WTC11 (cell line): ENCODE results near the gene PPP4R4. TPM values are rescaled to one million over a fixed set of nuclear protein-coding genes. Genes with fewer than 3 reads are reported as not detected.

Experiments
- ATAC-seq: fragments of 200-7000 bp; cut with Tn5 transposase; 2 replicates; pipeline ENCODE4 v1.10.0; 2021; ENCODE audit warnings: mild to moderate bottlenecking, moderate library complexity
- CTCF ChIA-PET: fragments of 300-600 bp; sonication (Branson Sonifier 250); formaldehyde crosslinking; loops from one replicate; lab custom pipeline; 2021; ENCODE audit warnings: antibody characterized with exemption; lab: Charles Lee
- POLR2A ChIA-PET: fragments of 350-600 bp; sonication (Branson Sonifier 250); formaldehyde crosslinking; loops from one replicate; lab custom pipeline; 2021; ENCODE audit warnings: antibody characterized with exemption; lab: Charles Lee
- DNase-seq: peaks from one replicate; pipeline ENCODE4 v3.0.0; 2021; ENCODE audit warnings: low spot score
- H3K27ac Mint-ChIP-seq: 2 replicates; pipeline ENCODE4 v1.8.0; 2021; ENCODE audit warnings: mixed read lengths
- H3K27me3 Mint-ChIP-seq: 2 replicates; pipeline ENCODE4 v1.8.0; 2021; ENCODE audit warnings: low read depth, mild to moderate bottlenecking, moderate library complexity, mixed read lengths
- H3K36me3 Mint-ChIP-seq: 2 replicates; pipeline ENCODE4 v1.8.0; 2021; ENCODE audit warnings: mixed read lengths
- H3K4me1 Mint-ChIP-seq: 2 replicates; pipeline ENCODE4 v1.8.0; 2022; ENCODE audit warnings: mixed read lengths
- H3K4me3 Mint-ChIP-seq: 2 replicates; pipeline ENCODE4 v1.8.0; 2021; ENCODE audit warnings: mild to moderate bottlenecking, moderate library complexity, mixed read lengths
- H3K9me3 Mint-ChIP-seq: 2 replicates; pipeline ENCODE4 v1.8.0; 2021; ENCODE audit warnings: mixed read lengths
- JUN ChIP-seq: sonication (generic); formaldehyde crosslinking; IDR thresholded peaks from 2 replicates; pipeline ENCODE4 v1.8.0; 2023; ENCODE audit warnings: mild to moderate bottlenecking, missing genetic modification reagents
- NFE2L1 ChIP-seq: sonication (generic); formaldehyde crosslinking; IDR thresholded peaks from 2 replicates; pipeline ENCODE4 v1.8.1; 2023; ENCODE audit warnings: missing genetic modification reagents
- PRRX2 ChIP-seq: fragments of 250-450 bp; sonication (Bioruptor Pico); IDR thresholded peaks from 2 replicates; pipeline ENCODE4 v1.8.0; 2021; ENCODE audit warnings: mild to moderate bottlenecking
- RELA ChIP-seq: sonication (generic); formaldehyde crosslinking; IDR thresholded peaks from 2 replicates; pipeline ENCODE4 v1.8.1; 2022; ENCODE audit warnings: missing genetic modification reagents, mild to moderate bottlenecking, borderline replicate concordance
- SMAD3 ChIP-seq: sonication (generic); formaldehyde crosslinking; IDR thresholded peaks from 2 replicates; pipeline ENCODE4 v1.8.0; 2022; ENCODE audit warnings: missing genetic modification reagents, mild to moderate bottlenecking, borderline replicate concordance
- SMAD4 ChIP-seq: sonication (generic); formaldehyde crosslinking; IDR thresholded peaks from 2 replicates; pipeline ENCODE4 v1.8.0; 2022; ENCODE audit warnings: mild to moderate bottlenecking, missing genetic modification reagents
- SOX15 ChIP-seq: fragments of 250-450 bp; sonication (Bioruptor Pico); IDR thresholded peaks from 2 replicates; pipeline ENCODE4 v1.9.0; 2021; ENCODE audit warnings: mild to moderate bottlenecking
- SP1 ChIP-seq: sonication (generic); formaldehyde crosslinking; conservative IDR thresholded peaks from 2 replicates; pipeline ENCODE4 v1.8.1; 2022; ENCODE audit warnings: missing genetic modification reagents
- TEAD1 ChIP-seq: sonication (generic); formaldehyde crosslinking; IDR thresholded peaks from 2 replicates; pipeline ENCODE4 v1.8.0; 2022; ENCODE audit warnings: mild to moderate bottlenecking, missing genetic modification reagents
- ZNF138 ChIP-seq: sonication (generic); formaldehyde crosslinking; conservative IDR thresholded peaks from 2 replicates; pipeline ENCODE4 v1.8.1; 2022; ENCODE audit warnings: mild to moderate bottlenecking, moderate library complexity, missing genetic modification reagents
- ZNF317 ChIP-seq: sonication (generic); formaldehyde crosslinking; IDR thresholded peaks from 2 replicates; pipeline ENCODE4 v1.8.1; 2023; ENCODE audit warnings: low read depth, mild to moderate bottlenecking, moderate library complexity, missing genetic modification reagents, borderline replicate concordance
- ZNF671 ChIP-seq: fragments of 250-450 bp; sonication (Bioruptor Pico); IDR thresholded peaks from 2 replicates; pipeline ENCODE4 v1.8.0; 2021; ENCODE audit warnings: mild to moderate bottlenecking
- total RNA-seq: library from RNA; stranded (reverse); gene quantifications from 3 replicates; pipeline ENCODE4 v1.2.3, GENCODE V29; 2021
- TF ChIP-seq, protein P1 (sequence below): sonication (generic); formaldehyde crosslinking; IDR thresholded peaks from 2 replicates; pipeline ENCODE4 v1.8.1; 2023; ENCODE audit warnings: mild to moderate bottlenecking, missing genetic modification reagents, moderate library complexity
- TF ChIP-seq, protein P2 (sequence below): fragments of 250-450 bp; sonication (Bioruptor Pico); IDR thresholded peaks from 2 replicates; pipeline ENCODE4 v1.9.0; 2021; ENCODE audit warnings: mild to moderate bottlenecking, borderline replicate concordance
- TF ChIP-seq, protein P3 (sequence below): sonication (generic); formaldehyde crosslinking; IDR thresholded peaks from 2 replicates; pipeline ENCODE4 v1.8.1; 2023; ENCODE audit warnings: mild to moderate bottlenecking, missing genetic modification reagents
- TF ChIP-seq, protein P4 (sequence below): sonication (generic); formaldehyde crosslinking; IDR thresholded peaks from 2 replicates; pipeline ENCODE4 v1.8.1; 2022; ENCODE audit warnings: low read depth, missing genetic modification reagents, borderline replicate concordance
- TF ChIP-seq, protein P5 (sequence below): fragments of 250-450 bp; sonication (Bioruptor Pico); IDR thresholded peaks from 2 replicates; pipeline ENCODE4 v1.9.0; 2021; ENCODE audit warnings: mild to moderate bottlenecking
- TF ChIP-seq, protein P6 (sequence below): sonication (generic); formaldehyde crosslinking; IDR thresholded peaks from 2 replicates; pipeline ENCODE4 v1.8.1; 2022; ENCODE audit warnings: mild to moderate bottlenecking, moderate library complexity, missing genetic modification reagents

PPP4R4 gene
- total RNA-seq, 1 experiment from 2014 or later: 9.6 TPM

DNA sequence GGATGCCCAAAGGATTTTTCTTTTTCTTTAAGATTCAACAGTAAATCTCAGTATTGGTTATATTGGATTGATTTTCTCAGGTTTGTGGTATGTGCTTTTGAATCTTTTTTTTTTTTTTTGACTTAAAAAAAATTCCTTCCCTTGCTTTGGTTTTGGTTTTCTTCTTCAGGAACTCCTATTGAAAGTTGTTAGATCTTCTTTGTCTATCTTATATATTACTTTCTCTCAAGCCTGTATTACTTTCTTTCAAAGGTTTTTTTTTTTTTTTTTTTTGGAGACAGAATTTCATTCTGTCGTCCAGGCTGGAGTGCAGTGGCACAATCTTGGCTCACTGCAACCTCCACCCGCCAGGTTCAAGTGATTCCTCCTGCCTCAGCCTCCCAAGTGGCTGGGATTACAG, 21.9 kb downstream of the PPP4R4 start:
- ChIA-PET CTCF (no interaction called here), POLR2A (no interaction called here)
- DNase-seq (no peak), ATAC-seq (no peak)
- Mint-ChIP-seq H3K27ac (no peak overlapping the region), H3K4me1 (peaks cover 28% of the 10 kb centered on the region), H3K9me3 (peaks cover 46% of the 10 kb centered on the region), H3K36me3 (peaks cover 35% of the 10 kb centered on the region), H3K27me3 (no peaks in the 10 kb centered on the region; the same call in 1 of the 2 replicates), H3K4me3 (no peak overlapping the region)
- TF ChIP-seq ZNF317: no peak
- TF ChIP-seq, protein P1, sequence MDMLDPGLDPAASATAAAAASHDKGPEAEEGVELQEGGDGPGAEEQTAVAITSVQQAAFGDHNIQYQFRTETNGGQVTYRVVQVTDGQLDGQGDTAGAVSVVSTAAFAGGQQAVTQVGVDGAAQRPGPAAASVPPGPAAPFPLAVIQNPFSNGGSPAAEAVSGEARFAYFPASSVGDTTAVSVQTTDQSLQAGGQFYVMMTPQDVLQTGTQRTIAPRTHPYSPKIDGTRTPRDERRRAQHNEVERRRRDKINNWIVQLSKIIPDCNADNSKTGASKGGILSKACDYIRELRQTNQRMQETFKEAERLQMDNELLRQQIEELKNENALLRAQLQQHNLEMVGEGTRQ: no peak
- TF ChIP-seq, protein P2, sequence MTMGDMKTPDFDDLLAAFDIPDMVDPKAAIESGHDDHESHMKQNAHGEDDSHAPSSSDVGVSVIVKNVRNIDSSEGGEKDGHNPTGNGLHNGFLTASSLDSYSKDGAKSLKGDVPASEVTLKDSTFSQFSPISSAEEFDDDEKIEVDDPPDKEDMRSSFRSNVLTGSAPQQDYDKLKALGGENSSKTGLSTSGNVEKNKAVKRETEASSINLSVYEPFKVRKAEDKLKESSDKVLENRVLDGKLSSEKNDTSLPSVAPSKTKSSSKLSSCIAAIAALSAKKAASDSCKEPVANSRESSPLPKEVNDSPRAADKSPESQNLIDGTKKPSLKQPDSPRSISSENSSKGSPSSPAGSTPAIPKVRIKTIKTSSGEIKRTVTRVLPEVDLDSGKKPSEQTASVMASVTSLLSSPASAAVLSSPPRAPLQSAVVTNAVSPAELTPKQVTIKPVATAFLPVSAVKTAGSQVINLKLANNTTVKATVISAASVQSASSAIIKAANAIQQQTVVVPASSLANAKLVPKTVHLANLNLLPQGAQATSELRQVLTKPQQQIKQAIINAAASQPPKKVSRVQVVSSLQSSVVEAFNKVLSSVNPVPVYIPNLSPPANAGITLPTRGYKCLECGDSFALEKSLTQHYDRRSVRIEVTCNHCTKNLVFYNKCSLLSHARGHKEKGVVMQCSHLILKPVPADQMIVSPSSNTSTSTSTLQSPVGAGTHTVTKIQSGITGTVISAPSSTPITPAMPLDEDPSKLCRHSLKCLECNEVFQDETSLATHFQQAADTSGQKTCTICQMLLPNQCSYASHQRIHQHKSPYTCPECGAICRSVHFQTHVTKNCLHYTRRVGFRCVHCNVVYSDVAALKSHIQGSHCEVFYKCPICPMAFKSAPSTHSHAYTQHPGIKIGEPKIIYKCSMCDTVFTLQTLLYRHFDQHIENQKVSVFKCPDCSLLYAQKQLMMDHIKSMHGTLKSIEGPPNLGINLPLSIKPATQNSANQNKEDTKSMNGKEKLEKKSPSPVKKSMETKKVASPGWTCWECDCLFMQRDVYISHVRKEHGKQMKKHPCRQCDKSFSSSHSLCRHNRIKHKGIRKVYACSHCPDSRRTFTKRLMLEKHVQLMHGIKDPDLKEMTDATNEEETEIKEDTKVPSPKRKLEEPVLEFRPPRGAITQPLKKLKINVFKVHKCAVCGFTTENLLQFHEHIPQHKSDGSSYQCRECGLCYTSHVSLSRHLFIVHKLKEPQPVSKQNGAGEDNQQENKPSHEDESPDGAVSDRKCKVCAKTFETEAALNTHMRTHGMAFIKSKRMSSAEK: no peak
- TF ChIP-seq JUN: no peak
- TF ChIP-seq ZNF671 (CRISPR knock-in tag): no peak
- TF ChIP-seq RELA: no peak
- no peak for TF ChIP-seq SP1 (CRISPR knock-in tag)
- TF ChIP-seq ZNF138 (CRISPR knock-in tag): no peak
- TF ChIP-seq SMAD4 (CRISPR knock-in tag): no peak
- TF ChIP-seq TEAD1 (CRISPR knock-in tag): no peak
- TF ChIP-seq, protein P3, sequence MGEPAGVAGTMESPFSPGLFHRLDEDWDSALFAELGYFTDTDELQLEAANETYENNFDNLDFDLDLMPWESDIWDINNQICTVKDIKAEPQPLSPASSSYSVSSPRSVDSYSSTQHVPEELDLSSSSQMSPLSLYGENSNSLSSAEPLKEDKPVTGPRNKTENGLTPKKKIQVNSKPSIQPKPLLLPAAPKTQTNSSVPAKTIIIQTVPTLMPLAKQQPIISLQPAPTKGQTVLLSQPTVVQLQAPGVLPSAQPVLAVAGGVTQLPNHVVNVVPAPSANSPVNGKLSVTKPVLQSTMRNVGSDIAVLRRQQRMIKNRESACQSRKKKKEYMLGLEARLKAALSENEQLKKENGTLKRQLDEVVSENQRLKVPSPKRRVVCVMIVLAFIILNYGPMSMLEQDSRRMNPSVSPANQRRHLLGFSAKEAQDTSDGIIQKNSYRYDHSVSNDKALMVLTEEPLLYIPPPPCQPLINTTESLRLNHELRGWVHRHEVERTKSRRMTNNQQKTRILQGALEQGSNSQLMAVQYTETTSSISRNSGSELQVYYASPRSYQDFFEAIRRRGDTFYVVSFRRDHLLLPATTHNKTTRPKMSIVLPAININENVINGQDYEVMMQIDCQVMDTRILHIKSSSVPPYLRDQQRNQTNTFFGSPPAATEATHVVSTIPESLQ (CRISPR knock-in tag): no peak
- TF ChIP-seq SMAD3 (CRISPR knock-in tag): no peak
- no peak for TF ChIP-seq NFE2L1 (CRISPR knock-in tag)
- TF ChIP-seq SOX15 (CRISPR knock-in tag): no peak
- TF ChIP-seq PRRX2 (CRISPR knock-in tag): no peak

DNA sequence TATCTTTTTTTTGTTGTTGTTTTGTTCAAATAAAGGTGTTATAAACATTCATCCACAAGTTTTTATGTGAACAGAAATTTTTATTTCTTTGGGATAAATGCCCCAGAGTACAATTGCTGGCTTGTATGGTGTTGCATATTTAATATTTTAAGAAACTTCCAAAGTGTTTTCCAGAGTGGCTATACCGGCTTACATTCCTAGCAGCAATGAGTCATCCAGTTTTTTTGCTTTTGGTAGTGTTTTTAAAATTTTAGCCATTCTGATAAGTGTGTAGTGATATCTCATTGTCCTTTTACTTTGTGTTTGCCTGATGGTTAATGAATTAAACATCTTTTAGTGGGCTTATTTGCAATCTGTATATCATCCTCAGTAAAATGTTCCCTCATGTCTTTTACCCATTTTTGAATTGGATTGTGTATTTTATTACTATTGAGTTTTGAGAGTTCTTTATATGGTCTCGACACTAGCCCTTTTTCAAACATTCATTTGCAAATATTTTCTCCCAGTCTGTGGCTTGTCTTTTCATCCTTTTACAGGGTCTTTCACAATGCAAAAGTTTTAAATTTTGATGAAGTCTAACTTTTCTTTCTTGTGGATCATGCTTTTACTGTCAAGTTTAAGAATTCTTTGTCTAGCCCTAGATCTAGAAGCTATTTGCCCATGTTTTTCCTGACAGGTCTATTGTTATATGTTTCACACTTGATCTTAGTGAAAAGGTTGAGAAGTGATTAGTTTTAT, 29.5 kb downstream of the PPP4R4 start:
- Mint-ChIP-seq H3K27ac (no peak overlapping the region), H3K9me3 (peaks cover 22% of the 10 kb centered on the region), H3K4me1 (peaks cover 12% of the 10 kb centered on the region), H3K4me3 (no peak overlapping the region), H3K36me3 (peaks cover 17% of the 10 kb centered on the region), H3K27me3 (no peaks in the 10 kb centered on the region; the same call in 1 of the 2 replicates)
- DNase-seq (no peak), ATAC-seq (no peak)
- ChIA-PET CTCF (no interaction called here), POLR2A (no interaction called here)
- TF ChIP-seq, protein P4, sequence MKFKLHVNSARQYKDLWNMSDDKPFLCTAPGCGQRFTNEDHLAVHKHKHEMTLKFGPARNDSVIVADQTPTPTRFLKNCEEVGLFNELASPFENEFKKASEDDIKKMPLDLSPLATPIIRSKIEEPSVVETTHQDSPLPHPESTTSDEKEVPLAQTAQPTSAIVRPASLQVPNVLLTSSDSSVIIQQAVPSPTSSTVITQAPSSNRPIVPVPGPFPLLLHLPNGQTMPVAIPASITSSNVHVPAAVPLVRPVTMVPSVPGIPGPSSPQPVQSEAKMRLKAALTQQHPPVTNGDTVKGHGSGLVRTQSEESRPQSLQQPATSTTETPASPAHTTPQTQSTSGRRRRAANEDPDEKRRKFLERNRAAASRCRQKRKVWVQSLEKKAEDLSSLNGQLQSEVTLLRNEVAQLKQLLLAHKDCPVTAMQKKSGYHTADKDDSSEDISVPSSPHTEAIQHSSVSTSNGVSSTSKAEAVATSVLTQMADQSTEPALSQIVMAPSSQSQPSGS (CRISPR knock-in tag): no peak
- TF ChIP-seq, protein P5, sequence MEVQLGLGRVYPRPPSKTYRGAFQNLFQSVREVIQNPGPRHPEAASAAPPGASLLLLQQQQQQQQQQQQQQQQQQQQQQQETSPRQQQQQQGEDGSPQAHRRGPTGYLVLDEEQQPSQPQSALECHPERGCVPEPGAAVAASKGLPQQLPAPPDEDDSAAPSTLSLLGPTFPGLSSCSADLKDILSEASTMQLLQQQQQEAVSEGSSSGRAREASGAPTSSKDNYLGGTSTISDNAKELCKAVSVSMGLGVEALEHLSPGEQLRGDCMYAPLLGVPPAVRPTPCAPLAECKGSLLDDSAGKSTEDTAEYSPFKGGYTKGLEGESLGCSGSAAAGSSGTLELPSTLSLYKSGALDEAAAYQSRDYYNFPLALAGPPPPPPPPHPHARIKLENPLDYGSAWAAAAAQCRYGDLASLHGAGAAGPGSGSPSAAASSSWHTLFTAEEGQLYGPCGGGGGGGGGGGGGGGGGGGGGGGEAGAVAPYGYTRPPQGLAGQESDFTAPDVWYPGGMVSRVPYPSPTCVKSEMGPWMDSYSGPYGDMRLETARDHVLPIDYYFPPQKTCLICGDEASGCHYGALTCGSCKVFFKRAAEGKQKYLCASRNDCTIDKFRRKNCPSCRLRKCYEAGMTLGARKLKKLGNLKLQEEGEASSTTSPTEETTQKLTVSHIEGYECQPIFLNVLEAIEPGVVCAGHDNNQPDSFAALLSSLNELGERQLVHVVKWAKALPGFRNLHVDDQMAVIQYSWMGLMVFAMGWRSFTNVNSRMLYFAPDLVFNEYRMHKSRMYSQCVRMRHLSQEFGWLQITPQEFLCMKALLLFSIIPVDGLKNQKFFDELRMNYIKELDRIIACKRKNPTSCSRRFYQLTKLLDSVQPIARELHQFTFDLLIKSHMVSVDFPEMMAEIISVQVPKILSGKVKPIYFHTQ (CRISPR knock-in tag): no peak
- TF ChIP-seq, protein P2: no peak
- TF ChIP-seq, protein P6, sequence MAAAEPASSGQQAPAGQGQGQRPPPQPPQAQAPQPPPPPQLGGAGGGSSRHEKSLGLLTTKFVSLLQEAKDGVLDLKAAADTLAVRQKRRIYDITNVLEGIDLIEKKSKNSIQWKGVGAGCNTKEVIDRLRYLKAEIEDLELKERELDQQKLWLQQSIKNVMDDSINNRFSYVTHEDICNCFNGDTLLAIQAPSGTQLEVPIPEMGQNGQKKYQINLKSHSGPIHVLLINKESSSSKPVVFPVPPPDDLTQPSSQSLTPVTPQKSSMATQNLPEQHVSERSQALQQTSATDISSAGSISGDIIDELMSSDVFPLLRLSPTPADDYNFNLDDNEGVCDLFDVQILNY (CRISPR knock-in tag): no peak
